Endothelial cell of umbilical vein (primary cell): ENCODE results near the gene NAE1.

Experiments used
- CTCF ChIP-seq, 2 donors: IDR thresholded peaks; 1 replicate in 1 of 2; 2 replicates in 1 of 2; pipeline ENCODE4 v1.5.1; 2011; ENCODE audit warnings: low read length in 2 of 2, mild to moderate bottlenecking in 2 of 2, moderate library complexity in 2 of 2, control low read depth in 1 of 2, inconsistent platforms in 1 of 2, low read depth in 1 of 2; ENCODE audit not compliant: insufficient read depth in 1 of 2; ENCODE audit errors: extremely low read depth in 1 of 2
- EZH2 ChIP-seq: IDR thresholded peaks from 2 replicates; pipeline ENCODE4 v1.6.1; 2012; ENCODE audit warnings: borderline replicate concordance, low read depth, mild to moderate bottlenecking, moderate library complexity, low read length, inconsistent platforms; ENCODE audit not compliant: severe bottlenecking
- JUN ChIP-seq: IDR thresholded peaks from 2 replicates; pipeline ENCODE4 v1.6.1; 2011; ENCODE audit warnings: borderline replicate concordance, low read depth; ENCODE audit not compliant: insufficient read length, insufficient read depth
- MYC ChIP-seq: IDR thresholded peaks from one replicate; pipeline ENCODE4 v1.6.1; 2011; ENCODE audit warnings: mild to moderate bottlenecking, low read depth, low read length
- POLR2A ChIP-seq: IDR thresholded peaks from 2 replicates; pipeline ENCODE4 v1.6.1; 2012; ENCODE audit warnings: low read depth, mild to moderate bottlenecking, control low read depth, low read length

DNA sequence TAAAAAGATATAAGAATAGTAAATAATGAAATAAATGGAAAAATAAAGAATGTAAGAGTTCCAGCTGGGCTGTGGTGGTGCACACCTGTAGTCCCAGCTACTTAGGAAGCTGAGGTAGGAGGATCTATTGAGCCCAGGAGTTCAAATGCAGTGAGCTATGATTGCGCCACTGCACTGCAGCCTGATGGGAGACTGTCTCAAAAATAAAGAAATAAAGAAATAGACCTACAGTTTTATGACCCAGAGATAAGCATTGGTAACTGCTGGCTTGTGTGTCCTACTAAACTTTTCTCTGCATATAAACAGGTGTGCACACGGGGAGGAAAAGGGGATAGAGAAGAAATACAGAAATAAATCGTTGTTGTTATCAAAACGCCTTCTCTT, 41.8 kb upstream of the NAE1 start:
- no peak for TF ChIP-seq CTCF (IDR thresholded peaks at IDR 0.05; ENCODE audit: extremely low read depth in 1 of 2, insufficient read depth in 1 of 2, low read depth in 1 of 2, low read length in 2 of 2)
- TF ChIP-seq POLR2A = no peak
- TF ChIP-seq JUN = no peak
- no peak for TF ChIP-seq MYC
- no peak for TF ChIP-seq EZH2
